ENCODE results near the gene DNAH10.

DNA sequence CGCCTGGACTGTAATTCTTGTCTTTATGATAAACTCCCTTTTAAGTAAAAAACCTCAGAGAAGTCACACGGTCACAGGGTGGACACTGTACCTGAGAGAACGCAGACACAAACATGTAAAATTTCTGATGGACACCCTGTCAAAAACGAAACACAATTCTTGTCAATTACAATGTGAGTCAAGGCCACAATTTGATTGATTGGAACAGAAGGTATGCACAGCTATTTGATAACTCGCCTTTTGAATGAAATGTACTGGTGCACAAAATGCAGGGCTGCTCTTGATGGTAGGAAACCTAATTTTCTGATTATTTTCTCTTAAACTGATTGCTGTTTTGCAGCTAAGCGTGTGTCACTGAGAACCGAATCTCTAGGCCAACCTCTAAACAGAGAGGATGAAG is 9.2 kb downstream of the DNAH10 start:
- TF ChIP-seq EZH2 (IDR thresholded peaks at IDR 0.05; ENCODE audit: borderline replicate concordance, low read length) (no peak), CTCF (IDR thresholded peaks at IDR 0.05; ENCODE audit: low read length) (no peak)
